NCI-H1048 (cell line): ENCODE results near the gene BCL7B.
"Not testable (repeated sequence)": the region's sequence is repeated elsewhere in the genome, so short reads cannot be mapped to it uniquely, and the experiment has no call there.

Source experiments
- DNase-seq: peaks from one replicate; lab custom pipeline; 2025; lab: John Stamatoyannopoulos, UW

The BCL7B gene

DNA sequence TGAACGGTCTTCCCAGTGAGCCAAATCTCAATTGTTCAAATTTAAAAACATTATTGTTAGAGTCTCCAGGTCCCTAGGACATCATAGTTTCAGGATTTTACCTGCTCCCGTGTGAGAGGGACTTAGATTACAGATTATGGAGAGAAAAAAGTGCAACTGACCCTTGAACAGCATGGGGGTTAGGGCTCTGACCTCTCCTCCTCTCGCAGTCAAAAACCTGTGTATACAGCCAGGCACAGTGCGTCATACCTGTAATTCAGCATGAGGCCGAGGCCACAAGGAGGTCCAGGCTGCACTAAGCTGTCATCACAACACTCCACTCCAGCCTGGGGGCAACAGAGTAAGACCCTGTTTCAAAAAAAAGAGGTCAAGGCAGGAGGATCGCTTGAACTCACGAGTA is 60.9 kb downstream of the BCL7B start:
- no peak for DNase-seq

DNA sequence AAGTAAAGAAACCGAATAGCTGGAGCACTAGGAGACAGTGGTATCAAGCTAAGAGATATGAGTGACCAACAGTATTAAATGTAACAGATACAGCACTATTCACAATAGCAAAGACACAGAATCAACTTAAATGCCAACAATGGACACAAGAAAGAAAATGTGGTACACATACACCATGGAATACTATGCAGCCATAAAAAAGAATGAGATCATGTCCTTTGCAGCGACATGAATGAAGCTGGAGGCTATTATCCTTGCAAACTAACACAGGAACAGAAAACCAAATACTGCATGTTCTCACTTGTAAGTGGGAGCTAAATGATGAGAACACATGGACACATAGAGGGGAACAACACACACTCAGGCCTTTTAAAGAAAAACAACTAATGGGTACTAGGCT is 62.0 kb downstream of the BCL7B start:
- not testable (repeated sequence) for DNase-seq

DNA sequence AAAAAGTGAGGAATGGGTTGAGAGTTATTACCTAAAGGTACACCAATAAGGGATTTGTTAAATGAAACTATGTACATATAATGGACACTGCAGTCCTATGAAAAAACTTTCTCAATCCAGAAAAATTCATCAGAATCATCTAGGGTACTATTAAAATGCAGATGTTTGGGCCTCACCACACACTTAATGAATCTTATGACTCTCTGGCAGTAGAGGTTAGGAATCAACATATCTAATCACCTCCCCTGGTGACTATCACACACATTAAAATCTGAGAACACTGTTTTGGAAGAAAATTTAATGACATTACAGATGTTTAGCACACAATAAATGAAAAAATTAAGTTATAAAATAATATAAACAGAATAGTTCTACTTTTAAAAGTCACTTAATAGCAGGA is 67.5 kb downstream of the BCL7B start:
- DNase-seq: no peak

DNA sequence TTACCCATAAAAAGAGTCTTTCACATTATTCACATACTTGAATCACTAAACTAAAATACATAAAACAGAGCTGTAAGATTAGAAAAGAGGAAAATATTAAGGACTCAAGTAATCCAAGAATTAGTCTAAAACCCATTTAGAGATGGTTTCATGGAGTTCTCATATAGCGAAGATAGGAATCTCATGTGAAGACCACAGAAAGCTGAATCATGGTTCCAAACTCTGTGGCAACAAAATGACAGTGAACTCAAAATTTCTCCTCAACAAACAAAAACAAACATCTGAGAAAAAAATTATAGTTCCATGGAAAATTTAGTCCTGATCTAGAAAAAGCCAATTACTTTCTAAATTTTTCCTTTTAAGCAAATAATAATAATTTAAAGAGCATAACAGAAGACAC is 70.0 kb downstream of the BCL7B start:
- DNase-seq: no peak
